H1 (cell line): ENCODE data around the gene MAP4. TPM values are rescaled to one million over a fixed set of nuclear protein-coding genes. Genes with fewer than 3 reads are reported as not detected.

Experiments used
- CTCF ChIA-PET: fragments of 300-600 bp; sonication (Branson Sonifier 250); formaldehyde crosslinking; loops from one replicate; lab custom pipeline; 2021; ENCODE audit not compliant: partially characterized antibody; lab: Charles Lee
- POLR2A ChIA-PET: fragments of 300-600 bp; sonication (Branson Sonifier 250); formaldehyde crosslinking; loops from one replicate; lab custom pipeline; 2021; ENCODE audit warnings: inconsistent platforms; ENCODE audit not compliant: partially characterized antibody; lab: Charles Lee
- DNase-seq, 2 experiments: peaks; one replicate each; pipeline versions ENCODE4 v3.0.0 to v3.0.0-alpha.2; 2010 to 2022; ENCODE audit warnings: low spot score in 2 of 2, low read depth in 1 of 2, mixed read lengths in 1 of 2
- FAIRE-seq: peaks from 2 replicates; lab custom pipeline; 2011; peaks lifted over from hg19 to GRCh38; lab: Jason Lieb, UNC
- H2AFZ ChIP-seq: 2 replicates; pipeline ENCODE4 v1.8.1; 2012; ENCODE audit warnings: low read length, inconsistent platforms
- H2AK5ac ChIP-seq: 2 replicates; pipeline ENCODE4 v1.6.1; 2013; ENCODE audit warnings: low read depth, low read length
- H2BK120ac ChIP-seq: replicated peaks from 2 replicates; pipeline ENCODE3; 2013; ENCODE audit warnings: low read depth, low read length, inconsistent platforms
- H2BK12ac ChIP-seq: 2 replicates; pipeline ENCODE4 v1.6.1; 2013; ENCODE audit warnings: low read depth, low read length
- H2BK15ac ChIP-seq: 2 replicates; pipeline ENCODE4 v1.6.1; 2013; ENCODE audit warnings: low read length
- H2BK20ac ChIP-seq: 2 replicates; pipeline ENCODE4 v1.6.1; 2013; ENCODE audit warnings: low read length
- H2BK5ac ChIP-seq: 2 replicates; pipeline ENCODE4 v1.6.1; 2013; ENCODE audit warnings: low read depth, low read length
- H3K14ac ChIP-seq: 2 replicates; pipeline ENCODE4 v1.6.1; 2013; ENCODE audit warnings: inconsistent platforms; ENCODE audit not compliant: insufficient read length
- H3K18ac ChIP-seq: 2 replicates; pipeline ENCODE4 v1.6.1; 2013; ENCODE audit warnings: low read length; ENCODE audit errors: extremely low read depth
- H3K23ac ChIP-seq: 2 replicates; pipeline ENCODE4 v1.6.1; 2013; ENCODE audit warnings: inconsistent platforms; ENCODE audit not compliant: insufficient read length
- H3K23me2 ChIP-seq: 2 replicates; pipeline ENCODE4 v1.6.1; 2013; ENCODE audit warnings: low read depth, low read length
- H3K27ac ChIP-seq: 2 replicates; pipeline ENCODE4 v1.6.1; 2011; ENCODE audit warnings: low read depth, low read length, inconsistent platforms
- H3K27me3 ChIP-seq, 4 experiments: replicated peaks in 1 of 4; 1 replicate in 1 of 4; 2 replicates in 3 of 4; pipeline versions ENCODE4 v1.6.1 to v1.8.1; 2011 to 2013; ENCODE audit warnings: low read length in 3 of 4, mild to moderate bottlenecking in 3 of 4, inconsistent platforms in 2 of 4, mixed read lengths in 2 of 4, moderate library complexity in 1 of 4; ENCODE audit not compliant: control insufficient read depth in 3 of 4, insufficient read depth in 3 of 4; ENCODE audit errors: extremely low read depth in 1 of 4
- H3K36me3 ChIP-seq, 4 experiments: 2 replicates each; pipeline versions ENCODE4 v1.6.1 to v1.8.1; 2011 to 2013; ENCODE audit warnings: mild to moderate bottlenecking in 4 of 4, low read length in 3 of 4, moderate library complexity in 2 of 4, control low read depth in 1 of 4, inconsistent platforms in 1 of 4; ENCODE audit not compliant: insufficient read depth in 4 of 4, control insufficient read depth in 2 of 4
- H3K4ac ChIP-seq: replicated peaks from 2 replicates; pipeline ENCODE3; 2013; ENCODE audit warnings: low read length, low read depth, mixed read lengths, inconsistent platforms; ENCODE audit not compliant: insufficient read length
- H3K4me1 ChIP-seq, 4 experiments: replicated peaks in 1 of 4; 1 replicate in 1 of 4; 2 replicates in 3 of 4; pipeline versions ENCODE4 v1.6.1 to v1.8.1; 2011 to 2013; ENCODE audit warnings: low read length in 3 of 4, inconsistent platforms in 2 of 4, mixed read lengths in 1 of 4; ENCODE audit not compliant: insufficient read depth in 4 of 4, control insufficient read depth in 3 of 4
- H3K4me2 ChIP-seq, 2 experiments: 2 replicates each; pipeline versions ENCODE4 v1.6.1 to v1.8.1; 2011 to 2013; ENCODE audit warnings: low read depth in 2 of 2, low read length in 2 of 2, control low read depth in 1 of 2, inconsistent platforms in 1 of 2, mild to moderate bottlenecking in 1 of 2; ENCODE audit not compliant: insufficient read depth in 1 of 2
- H3K4me3 ChIP-seq, 4 experiments: fragments of 200-600, 300-600 bp in 1 of 4; sonication (generic), shearing (Covaris generic), sonication (Bioruptor Twin) in 1 of 4; 2 replicates each; pipeline versions ENCODE4 v1.5.1 to v1.8.1; 2011 to 2016; ENCODE audit warnings: low read length in 4 of 4, low read depth in 3 of 4, control low read depth in 2 of 4, inconsistent platforms in 2 of 4, mild to moderate bottlenecking in 2 of 4, mixed read lengths in 1 of 4, moderate library complexity in 1 of 4; ENCODE audit not compliant: insufficient read depth in 2 of 4; ENCODE audit errors: extremely low read depth in 1 of 4
- H3K56ac ChIP-seq: replicated peaks from 2 replicates; pipeline ENCODE3; 2013; ENCODE audit warnings: low read depth, mild to moderate bottlenecking, mixed read lengths, low read length, inconsistent platforms; ENCODE audit not compliant: insufficient read length
- H3K79me1 ChIP-seq: 2 replicates; pipeline ENCODE4 v1.6.1; 2013; ENCODE audit warnings: low read depth, low read length, control low read depth
- H3K79me2 ChIP-seq, 2 experiments: 2 replicates each; pipeline versions ENCODE4 v1.6.1 to v1.8.1; 2012 to 2013; ENCODE audit warnings: low read length in 2 of 2, mild to moderate bottlenecking in 2 of 2, inconsistent platforms in 1 of 2; ENCODE audit not compliant: insufficient read depth in 2 of 2, control insufficient read depth in 1 of 2
- H3K9ac ChIP-seq, 4 experiments: replicated peaks in 1 of 4; 1 replicate in 1 of 4; 2 replicates in 3 of 4; pipeline versions ENCODE4 v1.6.1 to v1.8.1; 2011 to 2013; ENCODE audit warnings: low read depth in 3 of 4, low read length in 3 of 4, control low read depth in 2 of 4, mild to moderate bottlenecking in 2 of 4, moderate library complexity in 2 of 4, inconsistent platforms in 1 of 4; ENCODE audit errors: extremely low read depth in 1 of 4
- H3K9me3 ChIP-seq, 2 experiments: 2 replicates each; pipeline versions ENCODE4 v1.6.1 to v1.8.1; 2012 to 2013; ENCODE audit warnings: mild to moderate bottlenecking in 2 of 2, moderate library complexity in 2 of 2, control low read depth in 1 of 2, inconsistent platforms in 1 of 2, low read depth in 1 of 2, low read length in 1 of 2, mixed read lengths in 1 of 2; ENCODE audit not compliant: insufficient read depth in 2 of 2
- H4K20me1 ChIP-seq, 2 experiments: replicated peaks in 1 of 2; 2 replicates each; pipeline versions ENCODE3 to v1.8.1; 2011 to 2013; ENCODE audit warnings: inconsistent platforms in 2 of 2, low read length in 2 of 2, mild to moderate bottlenecking in 1 of 2; ENCODE audit not compliant: insufficient read depth in 2 of 2, control insufficient read depth in 1 of 2
- H4K5ac ChIP-seq: 2 replicates; pipeline ENCODE4 v1.6.1; 2013; ENCODE audit warnings: low read length, low read depth, mixed read lengths, inconsistent platforms; ENCODE audit not compliant: insufficient read length
- H4K8ac ChIP-seq: 2 replicates; pipeline ENCODE4 v1.8.0; 2013; ENCODE audit warnings: mild to moderate bottlenecking, moderate library complexity, low read length, inconsistent platforms; ENCODE audit not compliant: insufficient read depth; ENCODE audit errors: extremely low read depth
- H4K91ac ChIP-seq: replicated peaks from 2 replicates; pipeline ENCODE3; 2013; ENCODE audit warnings: low read length, mixed read lengths, inconsistent platforms; ENCODE audit not compliant: insufficient read length
- BACH1 ChIP-seq: IDR thresholded peaks from 2 replicates; pipeline ENCODE4 v1.6.1; 2012; ENCODE audit warnings: low read length, improper control_type of control experiment
- CREB1 ChIP-seq: IDR thresholded peaks from 2 replicates; pipeline ENCODE4 v1.6.1; 2012; ENCODE audit warnings: inconsistent platforms
- E2F6 ChIP-seq: IDR thresholded peaks from 2 replicates; pipeline ENCODE4 v1.6.1; 2012; ENCODE audit warnings: inconsistent platforms
- JUN ChIP-seq: IDR thresholded peaks from 2 replicates; pipeline ENCODE4 v1.6.1; 2011; ENCODE audit warnings: low read depth, mild to moderate bottlenecking, improper control_type of control experiment, low read length
- KDM4A ChIP-seq: IDR thresholded peaks from one replicate; pipeline ENCODE4 v1.7.1; 2012; ENCODE audit warnings: low read depth, mild to moderate bottlenecking, moderate library complexity, low read length, inconsistent platforms; ENCODE audit not compliant: severe bottlenecking
- POLR2A ChIP-seq, 2 experiments: IDR thresholded peaks; 1 replicate in 1 of 2; 2 replicates in 1 of 2; pipeline ENCODE4 v1.6.1; 2011; ENCODE audit warnings: low read depth in 2 of 2, low read length in 2 of 2, mild to moderate bottlenecking in 2 of 2; ENCODE audit errors: control extremely low read depth in 1 of 2
- TAF7 ChIP-seq: optimal IDR thresholded peaks from 2 replicates; pipeline ENCODE3; 2011; ENCODE audit warnings: low read depth, mild to moderate bottlenecking, inconsistent platforms, low read length, moderate library complexity, borderline replicate concordance
- TCF12 ChIP-seq: IDR thresholded peaks from 2 replicates; pipeline ENCODE4 v1.6.1; 2011; ENCODE audit warnings: low read depth, mild to moderate bottlenecking, low read length
- ZNF274 ChIP-seq: IDR thresholded peaks from 2 replicates; pipeline ENCODE4 v1.7.0; 2012; ENCODE audit warnings: low read length, borderline replicate concordance; ENCODE audit errors: extremely low read depth
- WGBS, 2 experiments: shearing (Covaris generic) in 1 of 2; methylation state at CpG; one replicate each; pipeline versions ENCODE4 v1.1.6 to v1.1.7; 2013 to 2015; ENCODE audit warnings: low lambda C conversion rate in 2 of 2, mixed read lengths in 2 of 2, inconsistent platforms in 1 of 2, low coverage in 1 of 2, missing lambda C conversion rate in 1 of 2; ENCODE audit not compliant: insufficient replicate concordance in 2 of 2, insufficient coverage in 1 of 2, insufficient read length in 1 of 2; ENCODE audit errors: extremely low coverage in 1 of 2, missing lambda C conversion rate in 1 of 2; 5-methylcytosine and 5-hydroxymethylcytosine counted together
- polyA plus RNA-seq, 7 experiments: library from polyadenylated mRNA; depleted of rRNA in 3 of 7; stranded (reverse) in 5 of 7; unstranded in 2 of 7; fragments of >200 nt in 5 of 7; fragments of 200-250 nt in 2 of 7; gene quantifications; 1 replicate in 5 of 7; 2 replicates in 1 of 7; 4 replicates in 1 of 7; pipeline versions ENCODE4 v1.2.1 to v1.2.3, GENCODE V29; 2011 to 2013; ENCODE audit warnings: missing spikeins in 2 of 7, mixed read lengths in 2 of 7
- total RNA-seq: library from RNA; stranded (reverse); fragmentation: NEBNext Ultra II Directional; extraction: Animal tissue kit (Norgen Biotek cat#: 25700); gene quantifications from 2 replicates; pipeline ENCODE4 v1.2.1, GENCODE V29; 2021

The MAP4 gene
- total and polyA plus RNA-seq, 2 of the 8 experiments (the other 6 are each of a cell fraction or from before 2014, with no cell fraction given) = 67.0 to 179 TPM

- Histone ChIP-seq H4K8ac (no peak overlapping the region; the same call in 1 of the 2 replicates), H3K9me3 (no peaks in the 10 kb centered on the region), H3K79me2 (no peaks in the 10 kb centered on the region), H3K27me3 (no peaks in the 10 kb centered on the region), H3K18ac (no peak overlapping the region), H2BK5ac (no peak overlapping the region), H2BK120ac (no peak overlapping the region), H4K91ac (no peak overlapping the region), H3K27ac (no peak overlapping the region; the same call in none of the 2 replicates), H2AK5ac (no peak overlapping the region), H3K4me2 (no peak overlapping the region), H2AFZ (no peak overlapping the region), H3K4me3 (no peak overlapping the region), H3K4ac (no peak overlapping the region), H3K79me1 (no peaks in the 10 kb centered on the region), H2BK15ac (no peak overlapping the region), H3K23ac (no peak overlapping the region), H3K4me1 (no peaks in the 10 kb centered on the region), H3K56ac (no peak overlapping the region), H3K36me3 (peaks cover 8 to 30% (median 16%) of the 10 kb centered on the region in 4 experiments; a peak in 7 of 8 replicates), H4K20me1 (peaks cover 0 to 3% of the 10 kb centered on the region in 2 experiments), H2BK12ac (no peak overlapping the region), H2BK20ac (no peak overlapping the region), H3K14ac (no peak overlapping the region), H3K23me2 (no peaks in the 10 kb centered on the region), H3K9ac (no peak overlapping the region), H4K5ac (no peak overlapping the region)
- CTCF ChIA-PET = interaction anchor here (0.9 to 4.5 kb wide), 7 partner anchors 14 to 295 kb away, joined by 3 to 28 read pairs (median 8); no protein-coding TSS in a partner anchor
- WGBS, 2 experiments = 93% methylated on average over 12 of the region's 12 CpGs; no CpG with 5 or more reads in 1 of the 2 experiments
- POLR2A ChIA-PET = interaction anchor here (0.6 to 1.5 kb wide), 4 partner anchors 9 to 319 kb away, joined by 3 read pairs; no protein-coding TSS in a partner anchor
- no peak for DNase-seq
- no peak for FAIRE-seq
- TF ChIP-seq TCF12 (no peak), TAF7 (no peak), CREB1 (no peak), E2F6 (no peak), BACH1 (no peak), ZNF274 (no peak), JUN (no peak), POLR2A (IDR thresholded peaks at IDR 0.05; ENCODE audit: control extremely low read depth in 1 of 2, low read depth in 2 of 2, low read length in 2 of 2) (no peak), KDM4A (no peak)
These were observed 152.7 kb downstream of the MAP4 start for GRCh38 chr3:47863391-47864128.
